Measurements from ENCODE around the gene SHBG. TPM values are rescaled to one million over a fixed set of nuclear protein-coding genes. Genes with fewer than 3 reads are reported as not detected.

SHBG gene
- total RNA-seq, 1 experiment from 2014 or later, result not detected

DNA sequence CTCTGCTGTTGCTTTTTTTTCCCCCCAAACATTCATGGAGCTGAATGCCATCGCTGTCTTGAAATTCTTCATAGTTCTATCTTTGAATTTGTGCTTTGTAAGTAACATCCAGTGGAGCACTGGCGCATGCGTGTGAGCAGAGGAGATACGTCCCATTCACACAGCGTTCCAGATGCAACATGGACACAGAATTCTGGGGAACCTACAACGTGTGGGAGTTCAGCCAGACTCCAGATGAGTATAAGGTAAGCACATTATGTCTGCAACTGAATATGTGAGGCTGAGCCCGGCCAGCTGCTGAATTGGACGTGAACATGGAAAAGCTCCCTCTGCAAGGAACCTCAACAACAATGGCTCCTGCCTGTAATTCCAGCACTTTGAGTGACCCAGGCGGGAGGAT is 16.5 kb downstream of the SHBG start:
- no peak for DNase-seq (ENCODE audit: low spot score)

DNA sequence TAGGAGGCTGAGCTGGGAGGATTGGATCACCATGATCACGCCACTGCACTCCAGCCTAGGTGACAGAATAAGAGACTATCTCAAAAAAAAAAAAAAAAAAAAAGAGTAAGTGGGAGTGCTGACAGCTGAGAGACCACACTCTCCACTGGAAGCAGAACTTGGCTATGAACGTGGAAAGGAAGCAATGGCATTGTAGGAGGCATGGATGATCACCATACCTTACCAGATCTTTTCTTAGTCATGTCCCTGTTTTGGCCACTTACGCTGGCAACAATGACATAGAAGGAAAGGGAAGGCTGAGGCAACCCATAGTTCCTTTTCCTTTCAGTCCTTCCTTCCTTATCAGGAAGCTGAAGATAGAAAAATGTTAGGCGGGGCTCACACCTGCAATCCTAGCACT is 17.1 kb downstream of the SHBG start:
- DNase-seq (ENCODE audit: low spot score), result no peak

DNA sequence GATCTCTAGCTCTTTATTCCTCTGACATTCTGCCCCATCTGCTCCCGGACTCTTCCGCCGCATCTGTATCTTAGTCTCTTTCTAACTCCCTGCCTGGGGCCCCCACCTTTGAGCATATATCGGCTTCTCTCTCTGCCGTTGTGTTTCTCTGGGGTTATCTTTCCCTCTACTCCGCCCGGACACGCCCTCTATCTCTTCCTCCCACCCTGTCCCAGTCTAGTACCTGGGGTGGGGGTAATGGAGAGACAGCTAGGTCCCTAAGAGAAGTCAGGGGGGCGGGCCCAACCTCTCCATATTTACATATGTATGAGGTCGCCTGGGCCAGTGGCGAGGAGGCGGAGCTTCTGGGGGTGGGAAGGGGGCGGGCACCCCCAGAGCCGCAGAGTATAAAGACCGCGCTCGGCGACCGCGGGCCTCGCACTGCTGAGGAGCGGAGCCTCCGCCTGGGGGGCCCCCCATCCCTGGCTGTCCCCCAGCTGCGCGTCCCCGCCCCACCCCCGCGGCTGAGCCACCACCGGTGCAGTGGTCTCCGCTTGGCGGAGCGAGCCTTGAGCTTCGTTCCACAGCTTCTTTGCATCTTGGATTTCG is 20.7 kb downstream of the SHBG start, which contains the start of gene ATP1B2:
Gene ATP1B2, plus strand, starts transcription at position 418 of the 588 bp plus-strand sequence. CDS start 593 bp downstream, outside the sequence.
- DNase-seq (ENCODE audit: low spot score), result peak; percentile 51

DNA sequence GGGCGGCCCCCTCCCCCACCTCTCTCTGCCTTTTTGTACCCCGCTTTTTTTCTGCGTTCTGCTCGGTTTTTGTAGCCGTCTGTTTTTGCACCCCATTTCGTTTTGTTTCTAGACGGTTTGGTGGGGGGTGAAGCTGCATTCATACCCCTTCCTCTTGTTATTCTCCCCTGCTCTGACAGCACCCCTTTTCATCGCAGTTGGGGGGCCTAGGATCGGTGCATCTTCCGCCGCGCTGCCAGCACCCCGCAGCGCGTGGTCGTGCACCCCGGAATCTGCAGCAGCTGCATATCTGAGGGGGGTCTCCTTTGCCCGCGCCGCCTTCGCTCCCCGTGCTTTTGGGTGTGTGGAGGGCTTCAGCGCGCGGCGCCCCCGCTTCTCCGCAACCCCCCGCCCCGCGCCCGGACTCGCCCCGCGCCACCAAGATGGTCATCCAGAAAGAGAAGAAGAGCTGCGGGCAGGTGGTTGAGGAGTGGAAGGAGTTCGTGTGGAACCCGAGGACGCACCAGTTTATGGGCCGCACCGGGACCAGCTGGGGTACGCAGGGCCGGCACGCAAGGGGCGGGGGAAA is 21.2 kb downstream of the SHBG start:
- no peak for DNase-seq (ENCODE audit: low spot score)

DNA sequence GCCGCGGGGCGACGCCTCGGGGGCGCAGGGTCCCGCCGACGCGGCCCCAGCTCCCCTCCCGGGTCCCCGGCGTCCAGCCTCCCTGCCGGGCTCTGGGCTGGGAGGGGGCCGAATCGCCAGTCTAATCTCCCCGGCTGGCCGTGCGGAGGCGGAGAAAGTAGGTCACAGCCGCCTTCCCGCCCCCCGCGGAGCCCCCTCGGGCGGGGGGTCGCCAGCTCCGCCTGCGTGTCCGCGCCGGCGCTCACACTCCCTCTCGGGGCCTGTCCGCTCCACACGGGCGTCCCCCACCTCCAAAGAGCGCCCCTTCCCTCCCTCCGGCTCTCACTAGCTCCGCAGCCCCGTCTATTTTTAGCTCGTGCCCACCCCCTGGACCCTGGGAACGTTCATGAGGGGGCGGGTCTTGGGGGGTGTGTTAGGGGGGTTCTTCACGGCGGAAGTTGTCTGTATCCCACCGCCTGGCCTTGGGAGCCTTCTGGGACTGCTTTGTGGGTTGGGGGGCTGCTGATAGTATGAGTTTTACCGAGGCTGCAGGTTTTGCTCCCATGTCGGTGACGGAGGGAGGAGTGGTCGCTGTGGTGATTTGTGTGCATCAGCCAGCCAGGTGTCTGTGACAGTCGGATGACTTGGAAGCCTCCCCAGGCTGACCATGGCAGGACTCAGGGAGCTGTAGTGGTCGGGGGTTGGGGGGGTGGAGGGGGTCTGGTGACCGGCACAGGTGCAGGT is 21.9 kb downstream of the SHBG start:
- DNase-seq (ENCODE audit: low spot score), result no peak

DNA sequence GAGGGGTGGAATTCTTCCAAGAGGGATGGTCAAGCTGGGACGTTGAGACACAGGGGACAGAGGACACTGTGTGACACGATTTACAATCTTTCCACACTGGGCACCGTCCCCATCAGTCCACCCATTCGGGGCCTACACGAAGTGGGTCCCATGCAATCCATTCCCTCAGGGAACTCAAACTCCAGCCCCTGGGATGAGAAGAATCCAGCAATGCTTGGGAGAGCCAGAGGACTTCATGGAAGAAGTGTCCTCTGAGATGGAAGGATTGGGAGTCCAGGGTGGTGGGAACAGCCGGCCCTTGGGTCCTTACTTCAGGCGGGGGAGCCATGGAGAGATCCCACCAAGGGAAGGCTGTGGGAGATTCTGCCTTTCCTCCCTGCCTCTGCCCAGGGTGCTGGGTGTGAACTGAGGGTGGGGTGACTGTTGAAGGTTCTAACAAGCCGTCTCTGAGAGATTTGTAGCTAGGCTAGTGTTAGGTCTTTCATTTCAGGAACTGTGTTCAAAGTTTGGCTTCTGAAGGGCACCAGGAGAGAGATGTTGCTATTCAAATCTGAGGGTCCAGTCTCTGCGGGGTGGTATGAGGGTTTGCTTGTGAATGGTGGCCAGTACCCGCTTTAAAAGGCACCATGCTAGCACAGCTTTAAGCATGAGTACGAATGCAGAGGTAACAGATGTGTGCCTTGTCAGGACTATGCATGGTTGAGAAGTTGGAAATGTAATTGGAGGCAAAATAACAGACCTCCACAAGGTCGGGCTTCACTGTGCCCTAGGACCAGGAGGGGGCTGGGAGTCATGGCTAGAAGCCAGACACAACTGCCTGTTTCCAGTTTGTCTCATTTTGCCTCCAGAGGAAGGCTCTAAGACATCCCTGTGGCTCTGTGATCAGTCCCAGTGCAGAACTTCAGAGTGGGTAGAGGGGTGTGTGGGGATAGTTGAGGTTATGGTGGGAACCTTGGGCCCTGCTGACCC is 22.7 kb downstream of the SHBG start:
- DNase-seq (ENCODE audit: low spot score), result no peak

DNA sequence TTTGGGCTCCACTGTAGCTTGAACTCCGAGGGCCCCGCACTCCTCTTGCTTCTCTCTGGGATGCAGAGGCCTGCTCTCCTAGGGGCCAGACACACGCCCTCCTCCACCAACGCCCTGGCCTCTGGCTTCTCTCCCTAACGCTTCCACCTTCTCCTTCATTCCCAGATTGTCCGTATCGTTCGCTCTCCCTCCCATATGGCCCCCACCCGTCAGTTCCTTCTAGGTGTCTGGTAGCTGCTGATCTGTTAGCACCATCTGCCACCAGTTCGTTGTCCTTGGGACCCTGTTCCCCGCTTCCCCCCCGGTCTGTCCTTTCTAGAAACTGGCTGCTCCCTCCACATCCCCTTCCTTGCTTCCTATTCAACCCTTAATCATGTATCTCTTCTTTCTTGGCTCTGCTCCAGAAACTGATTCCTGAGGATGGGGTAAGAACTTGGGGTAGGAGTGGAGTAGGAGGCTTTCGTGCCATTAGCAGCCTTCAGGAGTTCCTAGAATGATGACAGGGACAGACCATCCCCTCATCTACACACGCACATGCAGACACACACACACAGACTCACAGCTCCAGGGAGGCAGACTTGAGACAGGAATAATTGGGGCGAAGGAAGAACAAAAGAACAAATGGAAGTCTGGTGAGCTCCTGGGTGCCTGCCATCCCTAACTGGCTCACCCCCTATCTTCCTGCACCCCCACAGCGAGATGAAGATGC is 25.1 kb downstream of the SHBG start:
- DNase-seq (ENCODE audit: low spot score), result no peak

DNA sequence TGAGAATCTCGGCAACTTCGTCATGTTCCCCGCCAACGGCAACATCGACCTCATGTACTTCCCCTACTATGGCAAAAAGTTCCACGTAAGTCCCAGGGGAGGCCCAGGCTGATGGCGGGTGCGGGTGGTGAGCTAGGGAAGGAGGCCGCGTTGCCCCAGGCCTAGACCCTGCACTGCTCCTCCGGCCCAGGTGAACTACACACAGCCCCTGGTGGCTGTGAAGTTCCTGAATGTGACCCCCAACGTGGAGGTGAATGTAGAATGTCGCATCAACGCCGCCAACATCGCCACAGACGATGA is 25.6 kb downstream of the SHBG start:
- DNase-seq (ENCODE audit: low spot score), result no peak

DNA sequence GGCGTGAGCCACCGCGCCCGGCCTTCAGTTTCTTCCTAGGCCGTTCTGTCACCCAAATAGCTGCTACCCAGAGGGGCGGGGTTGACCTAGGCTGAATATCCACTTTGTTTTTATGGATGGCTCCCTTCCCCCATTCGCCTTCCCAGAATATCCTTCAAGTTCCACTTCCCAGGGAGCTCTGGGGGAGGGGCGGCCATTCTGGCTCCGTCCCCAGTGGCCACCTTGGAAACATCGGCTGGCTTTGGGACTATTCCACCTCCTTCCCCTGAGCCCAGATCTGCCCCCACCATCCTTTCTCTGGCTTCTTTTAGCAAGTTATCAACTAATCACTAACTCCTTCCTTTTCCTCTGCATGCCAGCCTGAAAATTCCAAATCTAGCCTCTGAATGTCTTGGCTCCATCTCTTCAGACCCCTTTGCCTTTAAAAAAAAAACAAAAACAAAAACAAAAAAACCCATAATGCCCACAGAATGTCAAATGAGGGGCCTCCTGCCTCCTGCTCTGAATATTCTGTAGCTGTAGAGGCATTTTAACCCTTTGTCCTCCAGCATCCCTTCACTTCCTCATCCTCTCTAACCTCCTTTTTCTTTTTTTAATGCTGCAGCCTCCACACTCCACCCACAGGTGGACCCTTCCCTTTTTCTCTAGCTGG is 27.1 kb downstream of the SHBG start:
- DNase-seq (ENCODE audit: low spot score), result no peak

DNA sequence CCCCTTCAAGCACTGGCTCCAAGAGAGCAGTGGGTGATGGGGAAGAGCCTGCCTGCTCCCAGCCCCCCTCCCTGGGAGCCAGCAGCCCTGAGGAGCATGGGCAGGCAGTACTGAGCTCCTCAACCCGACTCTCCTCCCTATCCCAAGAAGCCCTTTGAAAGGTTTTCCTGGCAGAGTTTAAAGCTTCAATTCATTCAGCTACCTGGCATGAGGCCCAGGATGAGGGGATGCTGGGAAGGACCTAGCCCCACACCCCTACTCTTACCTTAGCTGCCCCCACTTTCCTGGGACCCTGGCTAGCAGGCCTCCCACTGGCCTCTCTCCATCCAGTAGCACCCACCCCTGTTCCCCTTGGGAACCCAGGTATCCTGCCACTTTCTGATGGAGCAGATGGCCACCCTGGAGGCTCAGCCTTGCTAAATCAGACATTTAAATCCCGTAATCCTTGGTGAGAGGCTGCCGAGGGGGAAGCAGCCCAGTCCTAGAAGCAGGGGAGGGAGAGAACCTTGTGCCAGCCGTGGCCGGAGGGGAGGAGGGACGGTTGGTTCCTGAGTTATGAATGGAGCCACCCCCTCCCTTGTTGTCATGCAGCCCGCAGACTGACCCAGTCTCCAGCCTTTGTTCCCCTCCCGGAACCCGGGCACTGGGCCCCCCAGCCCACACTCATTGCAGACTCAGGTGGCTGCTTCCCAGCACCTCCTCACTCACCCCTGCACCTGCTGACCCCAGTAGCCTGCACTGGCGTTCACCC is 37.9 kb downstream of the SHBG start:
- DNase-seq (ENCODE audit: low spot score), result no peak

DNA sequence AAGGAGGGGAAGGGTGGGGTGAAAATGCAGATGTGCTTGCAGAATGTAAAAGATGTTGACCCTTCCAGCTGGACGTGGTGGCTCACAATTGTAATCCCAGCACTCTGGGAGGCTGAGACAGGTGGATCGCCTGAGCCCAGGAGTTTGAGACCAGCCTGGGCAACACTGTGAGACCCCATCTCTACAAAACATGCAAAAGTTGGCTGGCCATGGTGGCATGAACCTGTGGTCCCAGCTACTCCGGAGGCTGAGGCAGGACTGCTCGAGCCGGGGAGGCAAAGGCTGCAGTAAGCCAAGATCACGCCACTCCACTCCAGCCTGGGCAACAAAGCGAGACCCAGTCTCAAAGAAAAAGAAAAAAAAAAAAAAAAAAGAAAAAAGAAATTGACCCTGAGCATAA is 38.5 kb downstream of the SHBG start:
- DNase-seq (ENCODE audit: low spot score), result no peak

DNA sequence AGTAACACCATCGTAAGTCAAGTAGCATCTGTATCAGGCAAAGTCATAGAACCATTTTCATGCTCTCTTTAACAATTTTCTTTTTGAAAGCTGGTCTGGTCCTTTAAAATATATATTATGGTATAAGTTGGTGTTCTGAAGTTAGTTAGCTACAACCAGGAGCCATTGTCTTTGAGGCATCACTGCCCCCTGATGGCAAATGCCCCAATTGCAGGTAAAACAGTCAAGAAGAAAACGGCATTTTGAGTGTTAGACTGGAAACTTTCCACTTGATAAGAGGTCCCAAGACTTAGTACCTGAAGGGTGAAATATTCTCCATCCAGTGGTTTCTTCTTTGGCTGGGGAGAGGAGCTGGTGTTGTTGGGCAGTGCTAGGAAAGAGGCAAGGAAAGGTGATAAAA is 43.3 kb downstream of the SHBG start:
- peak; percentile 27 for DNase-seq (ENCODE audit: low spot score)

DNA sequence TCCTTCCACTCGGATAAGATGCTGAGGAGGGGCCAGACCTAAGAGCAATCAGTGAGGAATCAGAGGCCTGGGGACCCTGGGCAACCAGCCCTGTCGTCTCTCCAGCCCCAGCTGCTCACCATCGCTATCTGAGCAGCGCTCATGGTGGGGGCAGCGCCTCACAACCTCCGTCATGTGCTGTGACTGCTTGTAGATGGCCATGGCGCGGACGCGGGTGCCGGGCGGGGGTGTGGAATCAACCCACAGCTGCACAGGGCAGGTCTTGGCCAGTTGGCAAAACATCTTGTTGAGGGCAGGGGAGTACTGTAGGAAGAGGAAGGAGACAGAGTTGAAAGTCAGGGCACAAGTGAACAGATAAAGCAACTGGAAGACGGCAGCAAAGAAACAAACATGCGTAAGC is 45.0 kb downstream of the SHBG start:
- DNase-seq (ENCODE audit: low spot score), result no peak

DNA sequence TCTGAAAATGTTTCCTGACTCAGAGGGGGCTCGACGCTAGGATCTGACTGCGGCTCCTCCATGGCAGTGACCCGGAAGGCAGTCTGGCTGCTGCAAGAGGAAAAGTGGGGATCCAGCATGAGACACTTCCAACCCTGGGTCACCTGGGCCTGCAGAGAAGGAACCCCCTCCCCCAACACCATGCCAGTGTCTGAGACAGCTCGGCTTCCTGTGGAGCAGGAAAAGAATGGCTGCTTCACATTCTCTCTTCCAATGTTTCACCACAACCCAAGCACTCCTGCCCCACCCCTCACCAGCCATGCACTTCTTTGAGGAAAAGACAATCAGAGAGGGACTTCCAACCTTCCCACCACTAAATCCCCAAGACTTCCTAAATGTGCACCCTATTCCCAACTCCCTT is 46.6 kb downstream of the SHBG start:
- no peak for DNase-seq (ENCODE audit: low spot score)

DNA sequence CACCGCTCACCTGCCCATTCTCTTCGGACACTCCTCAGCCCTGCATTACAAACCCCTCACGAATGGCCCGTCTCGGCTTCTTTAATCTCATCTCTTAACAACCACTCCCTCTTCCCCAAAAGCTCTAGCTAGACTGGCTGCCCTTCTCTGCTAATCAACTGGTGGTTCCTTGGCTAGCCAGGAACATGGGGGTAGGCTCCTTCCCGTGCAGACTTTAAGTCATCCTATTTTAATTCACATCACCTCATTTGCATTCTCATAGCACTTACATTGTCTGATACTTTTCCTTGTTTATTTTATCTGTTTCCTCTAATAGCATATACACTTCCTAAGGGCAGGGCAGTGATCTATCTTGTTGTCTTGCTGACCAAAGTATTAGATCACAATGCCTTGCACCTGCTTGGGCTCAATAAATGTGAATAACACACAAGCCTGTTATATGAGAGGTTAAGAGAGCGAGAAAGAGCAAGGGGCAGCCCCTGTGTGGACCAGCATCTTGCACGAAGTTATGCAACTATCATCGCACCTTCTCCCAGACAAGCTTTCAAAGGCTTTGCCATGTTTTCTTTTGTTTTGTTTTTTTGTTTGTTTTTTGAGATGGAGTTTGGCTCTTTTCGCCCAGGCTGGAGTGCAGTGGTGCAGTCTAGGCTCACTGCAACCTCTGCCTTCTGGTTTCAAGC is 47.6 kb downstream of the SHBG start:
- DNase-seq (ENCODE audit: low spot score), result no peak

Other genes with a start within 250 kb of the SHBG start
- 0.07 TPM in 1 of 2 replicates, not detected in the other for gene TNK1, start 249.0 kb upstream of the SHBG start, total RNA-seq (2014; rRNA removed; shearing (Covaris generic))
- 73.2 and 74.7 TPM in 2 replicates for gene PLSCR3, start 235.6 kb upstream of the SHBG start, total RNA-seq (2014; rRNA removed; shearing (Covaris generic))
- 71.7 and 80.4 TPM in 2 replicates for gene TMEM256, start 226.0 kb upstream of the SHBG start, total RNA-seq (2014; rRNA removed; shearing (Covaris generic))
- gene NLGN2, start 222.3 kb upstream of the SHBG start, total RNA-seq (2014; rRNA removed; shearing (Covaris generic)), result 11.3 and 12.3 TPM in 2 replicates
- not detected in 2 replicates for gene SPEM1, start 209.8 kb upstream of the SHBG start, total RNA-seq (2014; rRNA removed; shearing (Covaris generic))
- gene SPEM2, start 204.5 kb upstream of the SHBG start, total RNA-seq (2014; rRNA removed; shearing (Covaris generic)), result not detected in 2 replicates
- not detected in 2 replicates for gene SPEM3, start 201.3 kb upstream of the SHBG start, total RNA-seq (2014; rRNA removed; shearing (Covaris generic))
- gene TMEM102, start 194.7 kb upstream of the SHBG start, total RNA-seq (2014; rRNA removed; shearing (Covaris generic)), result 2.5 and 7.4 TPM in 2 replicates
- 0.89 TPM in 1 of 2 replicates, not detected in the other for gene FGF11, start 190.6 kb upstream of the SHBG start, total RNA-seq (2014; rRNA removed; shearing (Covaris generic))
- gene CHRNB1, start 185.1 kb upstream of the SHBG start, total RNA-seq (2014; rRNA removed; shearing (Covaris generic)), result 14.1 and 20.2 TPM in 2 replicates
- gene ZBTB4, start 150.5 kb upstream of the SHBG start, total RNA-seq (2014; rRNA removed; shearing (Covaris generic)), result 24.8 and 28.4 TPM in 2 replicates
- gene SLC35G6, start 148.7 kb upstream of the SHBG start, total RNA-seq (2014; rRNA removed; shearing (Covaris generic)), result not detected in 2 replicates
- 17.8 and 23.4 TPM in 2 replicates for gene POLR2A, start 145.8 kb upstream of the SHBG start, total RNA-seq (2014; rRNA removed; shearing (Covaris generic))
- gene TNFSF12, start 81.1 kb upstream of the SHBG start, total RNA-seq (2014; rRNA removed; shearing (Covaris generic)), result 9.3 and 17.0 TPM in 2 replicates
- gene TNFSF13, start 71.4 kb upstream of the SHBG start, total RNA-seq (2014; rRNA removed; shearing (Covaris generic)), result 3.7 and 4.1 TPM in 2 replicates
- gene SENP3, start 68.2 kb upstream of the SHBG start, total RNA-seq (2014; rRNA removed; shearing (Covaris generic)), result 162 and 170 TPM in 2 replicates
- gene CD68, start 50.5 kb upstream of the SHBG start, total RNA-seq (2014; rRNA removed; shearing (Covaris generic)), result 11.5 and 15.6 TPM in 2 replicates
- 246 and 350 TPM in 2 replicates for gene MPDU1, start 46.3 kb upstream of the SHBG start, total RNA-seq (2014; rRNA removed; shearing (Covaris generic))
- gene SOX15, start 40.0 kb upstream of the SHBG start, total RNA-seq (2014; rRNA removed; shearing (Covaris generic)), result 2.0 and 7.2 TPM in 2 replicates
- 61.1 and 76.5 TPM in 2 replicates for gene FXR2, start 15.2 kb upstream of the SHBG start, total RNA-seq (2014; rRNA removed; shearing (Covaris generic))
- 64.0 and 77.4 TPM in 2 replicates for gene SAT2, start 2.3 kb upstream of the SHBG start, total RNA-seq (2014; rRNA removed; shearing (Covaris generic))
- gene ATP1B2, start 20.8 kb downstream of the SHBG start, total RNA-seq (2014; rRNA removed; shearing (Covaris generic)), result not detected in 2 replicates
- gene TP53, start 57.4 kb downstream of the SHBG start, total RNA-seq (2014; rRNA removed; shearing (Covaris generic)), result 99.3 and 107 TPM in 2 replicates
- 26.0 and 27.4 TPM in 2 replicates for gene WRAP53, start 58.3 kb downstream of the SHBG start, total RNA-seq (2014; rRNA removed; shearing (Covaris generic))
- gene EFNB3, start 75.1 kb downstream of the SHBG start, total RNA-seq (2014; rRNA removed; shearing (Covaris generic)), result 7.6 and 11.3 TPM in 2 replicates
- gene DNAH2, start 87.6 kb downstream of the SHBG start, total RNA-seq (2014; rRNA removed; shearing (Covaris generic)), result 0.17 TPM in 2 replicates
- gene KDM6B, start 204.1 kb downstream of the SHBG start, total RNA-seq (2014; rRNA removed; shearing (Covaris generic)), result 0.16 and 0.93 TPM in 2 replicates
- not detected in 2 replicates for gene TMEM88, start 224.9 kb downstream of the SHBG start, total RNA-seq (2014; rRNA removed; shearing (Covaris generic))
- gene NAA38, start 227.4 kb downstream of the SHBG start, total RNA-seq (2014; rRNA removed; shearing (Covaris generic)), result 200 and 243 TPM in 2 replicates
- gene CYB5D1, start 227.9 kb downstream of the SHBG start, total RNA-seq (2014; rRNA removed; shearing (Covaris generic)), result 15.7 and 18.4 TPM in 2 replicates